Endothelial cell of hepatic sinusoid (primary cell): ENCODE results near the gene DTNA.

Source experiments
- in situ Hi-C: cut with HindIII; loops from 2 replicates; pipeline ENCODE4 v1.10.0; 2017; ENCODE audit warnings: low sequenced_read_pairs

Gene DTNA

DNA sequence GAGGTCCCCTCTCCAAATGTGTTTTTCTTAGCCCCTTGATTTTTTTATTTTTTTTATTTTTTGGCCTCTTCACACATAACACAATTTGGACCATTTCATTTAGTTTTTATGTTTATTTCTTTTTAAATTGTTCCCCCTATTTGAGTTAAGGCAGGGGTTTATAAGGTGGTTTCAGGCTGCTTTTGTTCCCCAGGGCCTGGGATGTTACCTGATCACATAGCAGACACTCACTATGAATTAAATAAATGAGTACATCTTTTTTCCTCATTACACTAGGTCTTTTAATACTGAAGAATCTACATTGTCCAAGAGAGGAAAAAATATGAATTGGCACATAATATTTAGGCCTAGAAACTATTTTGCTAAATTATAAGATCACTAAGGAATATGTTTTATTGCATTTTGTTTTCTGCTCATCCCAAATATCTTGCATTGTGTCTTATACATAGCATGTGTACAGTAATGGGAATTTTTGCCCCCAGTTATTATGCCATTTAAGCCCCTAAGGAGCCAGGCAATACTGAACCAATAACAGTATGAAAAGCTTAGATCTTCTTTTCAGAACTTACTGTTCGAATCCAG is 218.7 kb downstream of the DTNA start:
- in situ Hi-C loops, result no loop called here

DNA sequence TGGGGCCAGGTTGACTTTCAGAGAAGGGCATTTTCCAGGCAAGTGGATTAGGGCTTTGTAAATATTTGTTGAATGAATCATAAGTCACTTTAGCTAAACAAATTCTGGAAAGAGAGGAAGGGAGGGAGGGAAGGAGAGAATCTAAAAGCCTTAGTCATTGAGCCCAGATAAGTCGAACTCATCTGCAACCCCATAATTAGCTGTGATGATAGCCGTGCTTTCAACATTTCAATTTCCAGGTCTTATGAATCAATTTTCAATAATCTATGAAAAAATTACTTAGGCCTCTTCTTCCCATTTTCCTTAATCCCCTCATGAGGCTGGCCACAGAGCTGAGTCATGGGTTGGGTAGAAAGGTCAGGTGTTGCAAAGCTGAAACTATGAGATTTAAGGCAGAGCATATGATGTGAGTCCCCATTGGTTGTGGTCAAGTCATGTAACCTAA is 219.3 kb downstream of the DTNA start:
- in situ Hi-C loops, result no loop called here

DNA sequence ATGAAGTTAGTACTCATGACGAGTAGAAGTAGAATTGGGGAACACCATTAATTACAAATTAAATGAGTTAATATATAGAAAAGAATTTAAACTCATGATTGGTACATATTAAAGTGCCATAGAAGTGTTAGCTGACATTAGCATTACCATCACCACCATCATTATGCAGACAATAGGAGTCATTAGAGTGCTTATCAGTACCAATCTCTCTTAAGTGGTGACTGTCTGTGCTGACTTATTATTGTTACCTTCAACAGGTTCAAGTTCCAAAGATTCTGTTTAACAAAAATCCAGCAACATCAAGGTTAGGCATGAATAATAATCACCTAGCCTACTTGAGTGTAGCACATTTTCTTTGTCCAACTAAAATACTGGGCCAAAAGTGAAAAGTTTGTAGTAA is 222.3 kb downstream of the DTNA start:
- in situ Hi-C loops, result no loop called here

DNA sequence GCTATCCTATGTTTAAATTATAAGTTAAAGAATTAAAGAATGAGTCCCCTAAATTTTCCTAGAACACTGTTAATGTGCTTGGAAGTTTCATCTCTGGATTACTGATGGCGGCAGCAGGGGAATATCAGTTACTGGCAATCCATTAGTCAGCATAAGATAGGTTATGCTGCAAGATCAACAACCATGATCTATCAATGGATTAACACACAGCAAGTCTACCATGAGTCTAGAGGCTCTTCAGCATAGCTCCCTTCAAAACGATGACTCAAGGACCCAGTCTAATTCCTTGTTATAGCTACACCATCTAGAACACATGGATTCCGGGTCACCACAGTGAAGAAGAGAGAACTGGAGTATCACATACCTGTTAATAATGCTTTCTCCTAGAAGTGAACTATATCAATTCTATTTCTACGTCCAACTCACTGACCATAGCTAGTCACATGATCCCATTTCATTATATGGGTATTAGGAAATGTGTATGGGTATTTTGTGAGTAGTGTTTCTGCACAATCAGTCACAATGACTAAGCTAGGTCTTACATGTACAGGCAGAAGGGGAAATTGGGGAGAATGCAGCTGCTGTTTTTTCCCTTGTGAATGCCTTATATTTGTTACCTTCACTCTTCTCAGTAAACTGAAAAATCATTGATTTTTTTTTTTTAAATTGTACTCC is 222.8 kb downstream of the DTNA start:
- in situ Hi-C loops, result no loop called here

DNA sequence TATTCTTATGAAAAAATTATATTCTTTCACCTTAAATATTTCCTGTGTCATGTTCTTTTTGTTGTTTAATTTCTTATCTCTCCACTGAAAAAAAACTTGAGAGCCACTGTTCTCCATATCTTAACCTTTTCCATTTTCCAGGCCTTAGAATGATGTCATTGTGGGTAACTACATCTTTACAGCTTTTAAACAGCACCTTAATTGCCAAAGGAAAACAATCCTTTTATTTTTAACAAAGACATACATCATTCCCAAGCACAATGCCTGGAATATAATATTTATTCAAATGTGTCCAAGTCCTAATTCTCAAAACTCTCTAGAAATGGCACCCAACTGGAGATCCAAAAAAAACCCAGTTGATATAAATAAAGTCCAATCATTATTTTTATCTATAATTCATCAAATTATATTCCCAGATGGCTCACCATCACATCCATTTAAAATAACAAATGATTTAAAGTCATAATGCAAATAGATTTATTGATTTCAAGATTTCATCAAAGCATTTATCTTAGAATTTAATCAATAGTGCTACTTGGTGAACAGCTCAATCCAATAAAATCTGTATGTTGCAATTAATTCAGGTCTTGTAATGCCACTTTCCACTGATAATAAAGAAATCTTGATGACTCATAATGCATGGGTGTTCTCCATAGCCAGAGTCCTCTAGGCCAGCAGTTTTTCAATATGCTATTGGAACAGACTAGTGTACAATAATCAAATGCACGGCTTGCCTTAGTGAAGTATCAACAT is 224.0 kb downstream of the DTNA start:
- in situ Hi-C loops, result no loop called here

DNA sequence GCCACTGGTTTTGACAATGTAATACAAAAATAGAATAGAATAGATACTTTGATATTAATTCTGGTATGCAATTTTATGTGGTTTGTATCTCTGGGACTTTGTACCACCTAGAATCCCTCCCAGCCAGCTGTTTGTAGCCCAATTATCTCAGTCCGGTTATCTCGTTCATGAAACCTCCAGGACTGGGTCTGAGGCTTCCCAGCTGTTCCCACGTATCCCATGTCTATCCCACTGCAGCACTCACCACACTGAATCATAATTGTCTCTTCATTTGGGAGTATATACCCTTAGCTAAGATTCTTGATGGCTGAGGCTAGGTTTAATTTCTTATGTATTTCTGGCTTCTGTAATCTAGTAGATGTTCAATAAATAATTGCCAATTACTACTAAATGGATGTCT is 226.7 kb downstream of the DTNA start:
- in situ Hi-C loops, result no loop called here

DNA sequence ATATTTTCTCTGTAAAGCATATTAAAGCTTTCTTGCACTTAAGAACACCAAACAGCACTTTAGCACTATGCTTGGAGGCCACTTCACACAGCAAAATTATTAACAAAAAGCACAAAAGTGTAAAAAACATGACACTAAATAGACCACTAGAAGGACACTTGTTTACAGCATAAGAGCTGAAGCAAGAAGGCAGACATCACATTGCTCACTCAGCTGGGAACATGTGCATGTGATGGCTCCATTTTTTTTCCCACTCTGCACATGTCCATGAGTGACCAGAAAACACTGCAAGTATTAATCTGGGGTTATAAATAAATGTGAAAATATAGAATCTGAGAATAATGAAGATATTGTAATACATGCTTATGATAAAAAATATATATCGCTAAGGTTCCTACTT is 228.0 kb downstream of the DTNA start:
- in situ Hi-C loops, result no loop called here
